ENCODE results near the gene FOSL2. TPM values are rescaled to one million over a fixed set of nuclear protein-coding genes. Genes with fewer than 3 reads are reported as not detected.

FOSL2 gene
- total RNA-seq, 1 experiment from 2014 or later, result 34.2 TPM

DNA sequence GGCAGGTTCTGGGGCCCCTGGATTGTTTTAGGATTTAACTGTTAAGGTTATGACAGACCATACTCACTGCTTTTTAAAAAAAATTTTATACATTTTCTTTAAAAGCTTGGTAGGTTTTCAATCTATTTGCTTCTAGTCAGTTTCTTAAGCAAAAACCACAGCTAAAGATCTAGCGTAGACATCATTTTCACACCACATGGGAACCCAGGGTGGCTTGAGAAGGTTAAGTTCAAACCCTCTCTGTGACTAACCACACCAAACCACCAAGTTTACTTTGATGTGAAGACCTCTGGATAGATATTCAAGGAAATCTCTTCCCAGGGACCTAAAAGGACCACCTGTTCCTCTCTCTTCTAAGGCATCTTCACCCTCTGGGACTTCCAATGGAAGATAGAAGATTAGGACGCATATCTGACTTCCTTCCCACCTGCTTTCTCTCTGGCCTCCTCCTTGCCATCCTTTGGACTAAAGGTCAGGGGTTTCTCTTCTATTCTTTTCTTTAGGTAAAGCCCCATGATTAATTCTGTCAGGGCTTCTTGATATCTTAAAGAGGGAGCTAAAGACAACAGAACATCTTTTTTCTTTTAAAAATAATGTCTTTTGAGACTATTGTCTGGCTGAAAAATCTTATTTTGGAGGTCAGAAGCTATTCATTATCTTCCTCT is 32.3 kb downstream of the FOSL2 start:
- intact Hi-C loops (cut with micrococcal nuclease), result no loop called here
- H3K9me2 ChIP-seq (replicated peaks; ENCODE audit: low read length), result no peaks in the 10 kb centered on the region
- no peaks in the 10 kb centered on the region for H3K36me3 ChIP-seq (ENCODE audit: low read depth, low read length)
- TF ChIP-seq EZH2 (IDR thresholded peaks at IDR 0.05; ENCODE audit: low read length, unreplicated experiment) (no peak), EZH2phosphoT487 (IDR thresholded peaks at IDR 0.05; ENCODE audit: borderline replicate concordance, low read length) (no peak)
- TF ChIP-seq, protein P1, sequence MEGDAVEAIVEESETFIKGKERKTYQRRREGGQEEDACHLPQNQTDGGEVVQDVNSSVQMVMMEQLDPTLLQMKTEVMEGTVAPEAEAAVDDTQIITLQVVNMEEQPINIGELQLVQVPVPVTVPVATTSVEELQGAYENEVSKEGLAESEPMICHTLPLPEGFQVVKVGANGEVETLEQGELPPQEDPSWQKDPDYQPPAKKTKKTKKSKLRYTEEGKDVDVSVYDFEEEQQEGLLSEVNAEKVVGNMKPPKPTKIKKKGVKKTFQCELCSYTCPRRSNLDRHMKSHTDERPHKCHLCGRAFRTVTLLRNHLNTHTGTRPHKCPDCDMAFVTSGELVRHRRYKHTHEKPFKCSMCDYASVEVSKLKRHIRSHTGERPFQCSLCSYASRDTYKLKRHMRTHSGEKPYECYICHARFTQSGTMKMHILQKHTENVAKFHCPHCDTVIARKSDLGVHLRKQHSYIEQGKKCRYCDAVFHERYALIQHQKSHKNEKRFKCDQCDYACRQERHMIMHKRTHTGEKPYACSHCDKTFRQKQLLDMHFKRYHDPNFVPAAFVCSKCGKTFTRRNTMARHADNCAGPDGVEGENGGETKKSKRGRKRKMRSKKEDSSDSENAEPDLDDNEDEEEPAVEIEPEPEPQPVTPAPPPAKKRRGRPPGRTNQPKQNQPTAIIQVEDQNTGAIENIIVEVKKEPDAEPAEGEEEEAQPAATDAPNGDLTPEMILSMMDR (conservative IDR thresholded peaks at IDR 0.05; ENCODE audit: low read depth, low read length), result no peak
- BruUV-seq (replicated peaks), result no TSS peak
- H4K20me1 ChIP-seq (ENCODE audit: low read length), result no peaks in the 10 kb centered on the region
- ATAC-seq (no peak), DNase-seq (no peak)
- H3K79me2 ChIP-seq (ENCODE audit: low read length), result no peaks in the 10 kb centered on the region
- H3K4me3 ChIP-seq (ENCODE audit: low read length), result no peak overlapping the region
- no peak overlapping the region for H3K27ac ChIP-seq (ENCODE audit: low read length)
- H3K4me2 ChIP-seq (ENCODE audit: low read length), result no peak overlapping the region
- H3K4me1 ChIP-seq (ENCODE audit: insufficient read depth, low read length), result no peaks in the 10 kb centered on the region
- POLR2A ChIA-PET (ENCODE audit: unreplicated experiment), result no interaction called here
- no peak overlapping the region for H2AFZ ChIP-seq (ENCODE audit: low read length)
- H3K9ac ChIP-seq (ENCODE audit: low read length), result no peak overlapping the region
- no peaks in the 10 kb centered on the region for H3F3A ChIP-seq (ENCODE audit: low read length, unreplicated experiment)
- no peaks in the 10 kb centered on the region for H3K27me3 ChIP-seq (ENCODE audit: low read length)
- no peaks in the 10 kb centered on the region for H3K9me3 ChIP-seq (ENCODE audit: low read length)
- CTCF ChIA-PET, result no interaction called here

GRCh38 chr2:28425464-28425835 is 32.8 kb downstream of the FOSL2 start:
- Histone ChIP-seq H3K9me2 (replicated peaks; ENCODE audit: low read length) (no peaks in the 10 kb centered on the region), H3K36me3 (ENCODE audit: low read depth, low read length) (no peaks in the 10 kb centered on the region), H3K4me1 (ENCODE audit: insufficient read depth, low read length) (no peaks in the 10 kb centered on the region), H2AFZ (ENCODE audit: low read length) (no peak overlapping the region), H3K27ac (ENCODE audit: low read length) (no peak overlapping the region), H3K9ac (ENCODE audit: low read length) (no peak overlapping the region), H3K79me2 (ENCODE audit: low read length) (no peaks in the 10 kb centered on the region), H3K4me2 (ENCODE audit: low read length) (no peak overlapping the region), H3K9me3 (ENCODE audit: low read length) (no peaks in the 10 kb centered on the region), H3K27me3 (ENCODE audit: low read length) (no peaks in the 10 kb centered on the region), H3F3A (ENCODE audit: low read length, unreplicated experiment) (no peaks in the 10 kb centered on the region), H4K20me1 (ENCODE audit: low read length) (no peaks in the 10 kb centered on the region), H3K4me3 (ENCODE audit: low read length) (no peak overlapping the region)
- no peak for ATAC-seq
- TF ChIP-seq EZH2phosphoT487 (IDR thresholded peaks at IDR 0.05; ENCODE audit: borderline replicate concordance, low read length), result no peak
- TF ChIP-seq, protein P1 (conservative IDR thresholded peaks at IDR 0.05; ENCODE audit: low read depth, low read length), result no peak
- no TSS peak for BruUV-seq (replicated peaks)
- ChIA-PET POLR2A (ENCODE audit: unreplicated experiment) (no interaction called here), CTCF (no interaction called here)
- DNase-seq, result no peak
- intact Hi-C loops (cut with micrococcal nuclease), result no loop called here

DNA sequence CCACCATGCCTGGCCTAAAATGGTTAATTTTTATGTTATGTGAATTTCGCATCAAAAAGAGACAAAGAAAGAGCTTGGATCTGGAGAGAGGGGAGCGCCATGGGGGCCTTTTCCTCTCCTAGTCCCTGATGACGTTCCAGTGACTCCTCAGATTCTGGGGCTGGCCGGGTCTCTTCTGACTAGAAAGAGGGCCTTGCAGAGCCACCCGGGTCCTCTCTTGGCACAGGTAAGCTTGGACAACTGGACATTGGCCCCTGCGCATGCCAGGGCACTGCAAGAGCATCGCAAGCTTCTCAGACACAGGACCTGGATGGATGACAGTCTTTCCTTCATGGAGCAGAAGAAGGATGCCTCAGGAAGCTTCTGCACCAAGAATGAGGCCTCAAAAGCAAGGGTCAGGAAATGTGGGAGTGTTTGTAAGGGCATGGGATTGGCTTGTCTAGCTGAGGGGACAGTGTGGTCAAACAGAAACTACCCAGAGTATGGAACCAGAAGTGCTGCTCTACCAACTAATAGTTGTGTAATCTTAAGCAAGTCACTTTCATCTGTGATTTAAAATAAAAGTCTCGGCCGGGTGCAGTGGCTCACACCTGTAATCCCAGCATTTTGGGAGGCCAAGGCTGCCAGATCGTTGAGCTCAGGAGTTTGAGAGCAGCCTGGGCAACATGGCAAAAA is 35.2 kb downstream of the FOSL2 start:
- no peaks in the 10 kb centered on the region for H3K9me3 ChIP-seq (ENCODE audit: low read length)
- no peak for ATAC-seq
- CTCF ChIA-PET, result no interaction called here

More for the DNA sequence above, 35.2 kb downstream of the FOSL2 start:
- DNase-seq, result no peak
- H3K27ac ChIP-seq (ENCODE audit: low read length), result no peak overlapping the region
- TF ChIP-seq EZH2 (IDR thresholded peaks at IDR 0.05; ENCODE audit: low read length, unreplicated experiment) (no peak), EZH2phosphoT487 (IDR thresholded peaks at IDR 0.05; ENCODE audit: borderline replicate concordance, low read length) (no peak)
- TF ChIP-seq, protein P1 (conservative IDR thresholded peaks at IDR 0.05; ENCODE audit: low read depth, low read length), result no peak
- no peaks in the 10 kb centered on the region for H3K9me2 ChIP-seq (replicated peaks; ENCODE audit: low read length)
- no peaks in the 10 kb centered on the region for H3K27me3 ChIP-seq (ENCODE audit: low read length)
- BruUV-seq (replicated peaks), result no TSS peak
- H3F3A ChIP-seq (ENCODE audit: low read length, unreplicated experiment), result no peaks in the 10 kb centered on the region
- no peaks in the 10 kb centered on the region for H3K36me3 ChIP-seq (ENCODE audit: low read depth, low read length)
- intact Hi-C loops (cut with micrococcal nuclease), result no loop called here
- POLR2A ChIA-PET (ENCODE audit: unreplicated experiment), result no interaction called here
- H3K79me2 ChIP-seq (ENCODE audit: low read length), result no peaks in the 10 kb centered on the region
- no peaks in the 10 kb centered on the region for H3K4me1 ChIP-seq (ENCODE audit: insufficient read depth, low read length)
- H4K20me1 ChIP-seq (ENCODE audit: low read length), result no peaks in the 10 kb centered on the region
- H2AFZ ChIP-seq (ENCODE audit: low read length), result no peak overlapping the region
- no peak overlapping the region for H3K9ac ChIP-seq (ENCODE audit: low read length)
- no peak overlapping the region for H3K4me2 ChIP-seq (ENCODE audit: low read length)
- no peak overlapping the region for H3K4me3 ChIP-seq (ENCODE audit: low read length)

All from PC-3 (cell line).